Neural cell (in vitro differentiated cells): ENCODE data around the gene GNA12.

ENCODE experiments used
- EP300 ChIP-seq: fragments of 450-650 bp; conservative IDR thresholded peaks from 2 replicates; pipeline ENCODE4 v1.6.1; 2014; ENCODE audit warnings: antibody characterized with exemption, mild to moderate bottlenecking, moderate library complexity; ENCODE audit not compliant: poor library complexity, severe bottlenecking
- EZH2 ChIP-seq: fragments of 200-600, 300-800 bp; shearing (Covaris generic), sonication (generic); IDR thresholded peaks from 2 replicates; pipeline ENCODE4 v1.6.1; 2014; ENCODE audit warnings: antibody characterized with exemption, low read length, borderline replicate concordance, mild to moderate bottlenecking; ENCODE audit not compliant: insufficient read depth, poor library complexity, severe bottlenecking
- POLR2AphosphoS5 ChIP-seq: IDR thresholded peaks from 2 replicates; pipeline ENCODE4 v1.6.1; 2012
- RAD21 ChIP-seq: fragments of 450-650 bp; conservative IDR thresholded peaks from 2 replicates; pipeline ENCODE4 v1.6.1; 2014; ENCODE audit warnings: antibody characterized with exemption, mild to moderate bottlenecking, moderate library complexity
- SMC3 ChIP-seq: fragments of 450-650 bp; conservative IDR thresholded peaks from 2 replicates; pipeline ENCODE4 v1.6.1; 2014; ENCODE audit warnings: antibody characterized with exemption, mild to moderate bottlenecking, moderate library complexity; ENCODE audit not compliant: poor library complexity
- TAF1 ChIP-seq: IDR thresholded peaks from 2 replicates; pipeline ENCODE4 v1.6.1; 2012; ENCODE audit warnings: low read depth
- TF ChIP-seq, protein P1 (sequence below): fragments of 450-650 bp; IDR thresholded peaks from 2 replicates; pipeline ENCODE4 v1.5.1; 2014; ENCODE audit warnings: antibody characterized with exemption, mild to moderate bottlenecking, moderate library complexity; ENCODE audit not compliant: poor library complexity, severe bottlenecking
- TF ChIP-seq, protein P2 (sequence below): IDR thresholded peaks from 2 replicates; pipeline ENCODE4 v1.6.1; 2012; ENCODE audit warnings: borderline replicate concordance

DNA sequence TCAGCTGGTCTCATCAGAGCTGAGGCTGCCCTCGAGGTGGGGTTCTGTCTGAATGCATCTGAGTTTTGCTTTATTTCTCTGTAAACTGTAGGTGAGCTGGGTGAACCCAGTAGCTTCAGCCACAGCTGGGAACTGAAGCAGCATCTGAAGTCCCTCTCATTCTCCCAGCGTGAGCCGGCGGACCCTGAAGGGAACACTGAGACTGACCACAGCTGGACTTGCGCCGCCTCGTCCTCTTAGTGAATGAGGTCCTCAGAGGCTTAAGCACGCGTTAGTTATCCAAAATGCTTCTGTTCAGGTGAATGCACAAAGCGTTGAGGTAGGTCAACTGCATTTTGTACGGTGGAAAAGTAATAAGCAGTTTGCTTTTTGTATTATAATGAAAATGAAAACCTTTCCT, 79.5 kb downstream of the GNA12 start:
- TF ChIP-seq, protein P1, sequence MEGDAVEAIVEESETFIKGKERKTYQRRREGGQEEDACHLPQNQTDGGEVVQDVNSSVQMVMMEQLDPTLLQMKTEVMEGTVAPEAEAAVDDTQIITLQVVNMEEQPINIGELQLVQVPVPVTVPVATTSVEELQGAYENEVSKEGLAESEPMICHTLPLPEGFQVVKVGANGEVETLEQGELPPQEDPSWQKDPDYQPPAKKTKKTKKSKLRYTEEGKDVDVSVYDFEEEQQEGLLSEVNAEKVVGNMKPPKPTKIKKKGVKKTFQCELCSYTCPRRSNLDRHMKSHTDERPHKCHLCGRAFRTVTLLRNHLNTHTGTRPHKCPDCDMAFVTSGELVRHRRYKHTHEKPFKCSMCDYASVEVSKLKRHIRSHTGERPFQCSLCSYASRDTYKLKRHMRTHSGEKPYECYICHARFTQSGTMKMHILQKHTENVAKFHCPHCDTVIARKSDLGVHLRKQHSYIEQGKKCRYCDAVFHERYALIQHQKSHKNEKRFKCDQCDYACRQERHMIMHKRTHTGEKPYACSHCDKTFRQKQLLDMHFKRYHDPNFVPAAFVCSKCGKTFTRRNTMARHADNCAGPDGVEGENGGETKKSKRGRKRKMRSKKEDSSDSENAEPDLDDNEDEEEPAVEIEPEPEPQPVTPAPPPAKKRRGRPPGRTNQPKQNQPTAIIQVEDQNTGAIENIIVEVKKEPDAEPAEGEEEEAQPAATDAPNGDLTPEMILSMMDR, result no peak
- no peak for TF ChIP-seq EZH2
- TF ChIP-seq TAF1, result no peak
- TF ChIP-seq POLR2AphosphoS5, result no peak
- TF ChIP-seq EP300, result no peak
- no peak for TF ChIP-seq SMC3
- TF ChIP-seq, protein P2, sequence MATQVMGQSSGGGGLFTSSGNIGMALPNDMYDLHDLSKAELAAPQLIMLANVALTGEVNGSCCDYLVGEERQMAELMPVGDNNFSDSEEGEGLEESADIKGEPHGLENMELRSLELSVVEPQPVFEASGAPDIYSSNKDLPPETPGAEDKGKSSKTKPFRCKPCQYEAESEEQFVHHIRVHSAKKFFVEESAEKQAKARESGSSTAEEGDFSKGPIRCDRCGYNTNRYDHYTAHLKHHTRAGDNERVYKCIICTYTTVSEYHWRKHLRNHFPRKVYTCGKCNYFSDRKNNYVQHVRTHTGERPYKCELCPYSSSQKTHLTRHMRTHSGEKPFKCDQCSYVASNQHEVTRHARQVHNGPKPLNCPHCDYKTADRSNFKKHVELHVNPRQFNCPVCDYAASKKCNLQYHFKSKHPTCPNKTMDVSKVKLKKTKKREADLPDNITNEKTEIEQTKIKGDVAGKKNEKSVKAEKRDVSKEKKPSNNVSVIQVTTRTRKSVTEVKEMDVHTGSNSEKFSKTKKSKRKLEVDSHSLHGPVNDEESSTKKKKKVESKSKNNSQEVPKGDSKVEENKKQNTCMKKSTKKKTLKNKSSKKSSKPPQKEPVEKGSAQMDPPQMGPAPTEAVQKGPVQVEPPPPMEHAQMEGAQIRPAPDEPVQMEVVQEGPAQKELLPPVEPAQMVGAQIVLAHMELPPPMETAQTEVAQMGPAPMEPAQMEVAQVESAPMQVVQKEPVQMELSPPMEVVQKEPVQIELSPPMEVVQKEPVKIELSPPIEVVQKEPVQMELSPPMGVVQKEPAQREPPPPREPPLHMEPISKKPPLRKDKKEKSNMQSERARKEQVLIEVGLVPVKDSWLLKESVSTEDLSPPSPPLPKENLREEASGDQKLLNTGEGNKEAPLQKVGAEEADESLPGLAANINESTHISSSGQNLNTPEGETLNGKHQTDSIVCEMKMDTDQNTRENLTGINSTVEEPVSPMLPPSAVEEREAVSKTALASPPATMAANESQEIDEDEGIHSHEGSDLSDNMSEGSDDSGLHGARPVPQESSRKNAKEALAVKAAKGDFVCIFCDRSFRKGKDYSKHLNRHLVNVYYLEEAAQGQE, result no peak
- TF ChIP-seq RAD21, result no peak
